IMR-90 (cell line): ENCODE results near the gene PPIC. TPM values are rescaled to one million over a fixed set of nuclear protein-coding genes. Genes with fewer than 3 reads are reported as not detected.

Experiments
- ATAC-seq: fragments of 200-7000 bp; cut with Tn5 transposase; 2 replicates; pipeline ENCODE4 v1.9.1; 2020; ENCODE audit warnings: low read depth, mild to moderate bottlenecking, moderate library complexity
- BruUV-seq: library from RNA; stranded (reverse); fragments of 400-500 nt; replicated peaks from 2 replicates; lab custom pipeline; 2021; lab: Mats Ljungman, UMichigan
- CTCF ChIA-PET: fragments of 300-600 bp; formaldehyde crosslinking; extraction: SDS; loops from one replicate; lab custom pipeline; 2021; ENCODE audit warnings: antibody characterized with exemption; lab: Yijun Ruan, JAX
- POLR2A ChIA-PET: fragments of 300-600 bp; sonication (Branson Sonifier 250); formaldehyde crosslinking; loops from one replicate; lab custom pipeline; 2022; ENCODE audit warnings: antibody characterized with exemption; ENCODE audit not compliant: unreplicated experiment; lab: Charles Lee
- DNase-seq: peaks from one replicate; pipeline ENCODE4 v3.0.0; 2013
- H2AFZ ChIP-seq: replicated peaks from 2 replicates; pipeline ENCODE3; 2013; ENCODE audit warnings: low read length, mild to moderate bottlenecking; ENCODE audit not compliant: poor library complexity
- H2AK5ac ChIP-seq: 2 replicates; pipeline ENCODE4 v1.6.1; 2013; ENCODE audit warnings: low read depth, low read length, inconsistent platforms
- H2AK9ac ChIP-seq: replicated peaks from 2 replicates; pipeline ENCODE3; 2013; ENCODE audit warnings: mild to moderate bottlenecking, low read depth, low read length, moderate library complexity; ENCODE audit not compliant: poor library complexity
- H2BK120ac ChIP-seq: 2 replicates; pipeline ENCODE4 v1.6.1; 2013; ENCODE audit warnings: low read depth, low read length, inconsistent platforms
- H2BK15ac ChIP-seq: 3 replicates; pipeline ENCODE4 v1.6.1; 2013; ENCODE audit warnings: low read depth, low read length, inconsistent platforms
- H2BK20ac ChIP-seq: 2 replicates; pipeline ENCODE4 v1.6.1; 2013; ENCODE audit warnings: low read depth, mild to moderate bottlenecking, inconsistent platforms, low read length, moderate library complexity
- H2BK5ac ChIP-seq: 2 replicates; pipeline ENCODE4 v1.6.1; 2013; ENCODE audit warnings: mild to moderate bottlenecking, low read depth, low read length, inconsistent platforms; ENCODE audit not compliant: poor library complexity, severe bottlenecking
- H3K14ac ChIP-seq: replicated peaks from 2 replicates; pipeline ENCODE4 v1.6.1; 2013; ENCODE audit warnings: low read depth, low read length, inconsistent platforms
- H3K18ac ChIP-seq: 2 replicates; pipeline ENCODE4 v1.6.1; 2013; ENCODE audit warnings: low read depth, low read length, control low read depth
- H3K23ac ChIP-seq: 2 replicates; pipeline ENCODE4 v1.6.1; 2013; ENCODE audit warnings: low read depth, low read length, inconsistent platforms
- H3K27ac ChIP-seq: 2 replicates; pipeline ENCODE4 v1.5.1; 2013; ENCODE audit warnings: mild to moderate bottlenecking, control low read depth, low read length; ENCODE audit not compliant: insufficient read depth
- H3K27me3 ChIP-seq: 2 replicates; pipeline ENCODE4 v1.6.1; 2013; ENCODE audit warnings: low read length; ENCODE audit not compliant: control insufficient read depth, insufficient read depth
- H3K36me3 ChIP-seq: 2 replicates; pipeline ENCODE4 v1.6.1; 2013; ENCODE audit warnings: low read length, mixed read lengths; ENCODE audit not compliant: control insufficient read depth, insufficient read depth
- H3K4ac ChIP-seq: 2 replicates; pipeline ENCODE4 v1.6.1; 2013; ENCODE audit warnings: low read depth, low read length, inconsistent platforms
- H3K4me1 ChIP-seq: 2 replicates; pipeline ENCODE4 v1.6.1; 2013; ENCODE audit warnings: low read length, mixed read lengths; ENCODE audit not compliant: control insufficient read depth, insufficient read depth
- H3K4me2 ChIP-seq: 2 replicates; pipeline ENCODE4 v1.6.1; 2013; ENCODE audit warnings: low read depth, mild to moderate bottlenecking, control low read depth, low read length, moderate library complexity
- H3K4me3 ChIP-seq: 2 replicates; pipeline ENCODE4 v1.5.1; 2013; ENCODE audit warnings: low read depth, mild to moderate bottlenecking, control low read depth, low read length, moderate library complexity; ENCODE audit not compliant: insufficient read depth
- H3K56ac ChIP-seq: 2 replicates; pipeline ENCODE4 v1.6.1; 2013; ENCODE audit warnings: low read length, inconsistent platforms; ENCODE audit not compliant: insufficient read depth; ENCODE audit errors: extremely low read depth
- H3K79me1 ChIP-seq, 2 experiments: 2 replicates each; pipeline ENCODE4 v1.6.1; 2013; ENCODE audit warnings: low read length in 2 of 2, inconsistent platforms in 1 of 2, low read depth in 1 of 2
- H3K9ac ChIP-seq: 2 replicates; pipeline ENCODE4 v1.6.1; 2013; ENCODE audit warnings: low read depth, low read length, control low read depth
- H3K9me1 ChIP-seq: 2 replicates; pipeline ENCODE4 v1.6.1; 2013; ENCODE audit warnings: low read length, inconsistent platforms; ENCODE audit not compliant: insufficient read depth
- H3K9me3 ChIP-seq: 2 replicates; pipeline ENCODE4 v1.6.1; 2013; ENCODE audit warnings: low read length; ENCODE audit not compliant: control insufficient read depth, insufficient read depth
- H4K20me1 ChIP-seq: 2 replicates; pipeline ENCODE4 v1.6.1; 2013; ENCODE audit warnings: low read length, inconsistent platforms; ENCODE audit not compliant: insufficient read depth
- H4K5ac ChIP-seq: 2 replicates; pipeline ENCODE4 v1.6.1; 2013; ENCODE audit warnings: mild to moderate bottlenecking, low read depth, low read length, control low read depth
- H4K8ac ChIP-seq, 2 experiments: 2 replicates each; pipeline ENCODE4 v1.6.1; 2013; ENCODE audit warnings: low read depth in 2 of 2, low read length in 2 of 2, control low read depth in 1 of 2, inconsistent platforms in 1 of 2
- H4K91ac ChIP-seq: 2 replicates; pipeline ENCODE4 v1.6.1; 2013; ENCODE audit warnings: low read depth, low read length, inconsistent platforms; ENCODE audit not compliant: insufficient read depth
- BHLHE40 ChIP-seq: fragments of 150-350 bp; IDR thresholded peaks from 2 replicates; pipeline ENCODE4 v1.6.1; 2016; ENCODE audit warnings: mild to moderate bottlenecking, low read depth, low read length
- CEBPB ChIP-seq: IDR thresholded peaks from 2 replicates; pipeline ENCODE4 v1.6.1; 2012; ENCODE audit warnings: low read depth, low read length, improper control_type of control experiment
- CHD1 ChIP-seq: IDR thresholded peaks from 2 replicates; pipeline ENCODE4 v1.6.1; 2012; ENCODE audit warnings: low read depth, low read length, improper control_type of control experiment
- FOS ChIP-seq: fragments of 150-350 bp; IDR thresholded peaks from 2 replicates; pipeline ENCODE4 v1.6.1; 2016; ENCODE audit warnings: low read depth, low read length
- MAFK ChIP-seq: IDR thresholded peaks from 2 replicates; pipeline ENCODE4 v1.6.1; 2012; ENCODE audit warnings: low read depth, low read length, improper control_type of control experiment
- MAZ ChIP-seq: IDR thresholded peaks from 2 replicates; pipeline ENCODE4 v1.6.1; 2012; ENCODE audit warnings: low read depth, mild to moderate bottlenecking, low read length, improper control_type of control experiment, moderate library complexity, borderline replicate concordance
- MXI1 ChIP-seq: IDR thresholded peaks from 2 replicates; pipeline ENCODE4 v1.6.1; 2012; ENCODE audit warnings: low read depth, mild to moderate bottlenecking, low read length, moderate library complexity, borderline replicate concordance
- NFE2L2 ChIP-seq: fragments of 150-350 bp; IDR thresholded peaks from 2 replicates; pipeline ENCODE4 v1.6.1; 2016; ENCODE audit warnings: low read depth, mild to moderate bottlenecking, low read length
- POLR2A ChIP-seq: IDR thresholded peaks from 2 replicates; pipeline ENCODE4 v1.6.1; 2012; ENCODE audit warnings: mild to moderate bottlenecking, low read depth, low read length
- RAD21 ChIP-seq: IDR thresholded peaks from 2 replicates; pipeline ENCODE4 v1.6.1; 2012; ENCODE audit warnings: low read length, improper control_type of control experiment
- RCOR1 ChIP-seq: IDR thresholded peaks from 2 replicates; pipeline ENCODE4 v1.6.1; 2012; ENCODE audit warnings: mild to moderate bottlenecking, low read length, improper control_type of control experiment; ENCODE audit not compliant: insufficient replicate concordance
- RFX5 ChIP-seq: IDR thresholded peaks from 2 replicates; pipeline ENCODE4 v1.8.0; 2012; ENCODE audit warnings: low read depth, mild to moderate bottlenecking, low read length, moderate library complexity
- SMC3 ChIP-seq: fragments of 150-350 bp; IDR thresholded peaks from 2 replicates; pipeline ENCODE4 v1.6.1; 2016; ENCODE audit warnings: low read depth, mild to moderate bottlenecking, antibody characterized with exemption, low read length, moderate library complexity
- USF2 ChIP-seq: fragments of 150-350 bp; IDR thresholded peaks from 2 replicates; pipeline ENCODE4 v1.6.1; 2017; ENCODE audit warnings: mild to moderate bottlenecking, antibody characterized with exemption, low read length, low read depth
- dilution Hi-C: fragments of 300-500 bp; cut with HindIII; formaldehyde crosslinking; loops from one replicate; pipeline ENCODE4 v1.14.3; 2018; ENCODE audit warnings: low sequenced_read_pairs; ENCODE audit not compliant: unreplicated experiment
- in situ Hi-C: fragments of 300-500 bp; cut with MboI; formaldehyde crosslinking; loops from 3 replicates; pipeline ENCODE4 v1.14.3; 2019; ENCODE audit warnings: low sequenced_read_pairs, inconsistent platforms, mixed read lengths
- intact Hi-C: fragments of 100-400 bp; cut with micrococcal nuclease; formaldehyde crosslinking; loops from 2 replicates; pipeline ENCODE4 v1.10.0; 2022
- polyA plus RNA-seq, 3 experiments: library from polyadenylated mRNA; depleted of rRNA; stranded (reverse); fragments of >200 nt; gene quantifications; 2 replicates each; pipeline ENCODE4 v1.2.3, GENCODE V29; 2012; ENCODE audit warnings: low replicate concordance in 1 of 3
- total RNA-seq: library from RNA; depleted of rRNA; stranded (reverse); fragments of >200 nt; gene quantifications from 2 replicates; pipeline ENCODE4 v1.2.3, GENCODE V29; 2012
- TF ChIP-seq, protein P1 (sequence below): fragments of 150-350 bp; IDR thresholded peaks from 2 replicates; pipeline ENCODE4 v1.6.1; 2016; ENCODE audit warnings: low read depth, mild to moderate bottlenecking, low read length, moderate library complexity, borderline replicate concordance
- TF ChIP-seq, protein P2 (sequence below): conservative IDR thresholded peaks from 2 replicates; pipeline ENCODE4 v1.5.1; 2012; ENCODE audit warnings: mild to moderate bottlenecking, low read depth, low read length, improper control_type of control experiment

The PPIC gene
- total and polyA plus RNA-seq, 2 of the 4 experiments (the other 2 are of a cell fraction), result 20.6 to 45.6 TPM

GRCh38 chr5:123059455-123059854 lies 22.9 kb upstream of the PPIC start:
- Histone ChIP-seq H3K23ac (no peak overlapping the region), H2AK9ac (no peak overlapping the region), H3K79me1 (no peaks in the 10 kb centered on the region), H2AK5ac (no peak overlapping the region), H3K27me3 (peaks cover 3% of the 10 kb centered on the region), H3K4ac (no peak overlapping the region), H3K9me1 (no peaks in the 10 kb centered on the region), H3K56ac (no peak overlapping the region), H3K9me3 (peaks cover 7% of the 10 kb centered on the region), H3K4me3 (no peak overlapping the region), H4K5ac (no peak overlapping the region), H2AFZ (no peak overlapping the region), H2BK5ac (no peak overlapping the region), H2BK15ac (no peak overlapping the region), H4K8ac (no peak overlapping the region), H3K9ac (no peak overlapping the region), H3K18ac (no peak overlapping the region), H2BK20ac (no peak overlapping the region), H3K27ac (no peak overlapping the region), H2BK120ac (no peak overlapping the region), H4K20me1 (no peaks in the 10 kb centered on the region), H4K91ac (no peak overlapping the region), H3K4me2 (no peak overlapping the region), H3K14ac (no peak overlapping the region), H3K36me3 (no peaks in the 10 kb centered on the region), H3K4me1 (no peaks in the 10 kb centered on the region)
- BruUV-seq, result no TSS peak
- dilution Hi-C loops (no loop called here), in situ Hi-C loops (no loop called here), intact Hi-C loops (no loop called here)
- ChIA-PET CTCF (no interaction called here), POLR2A (no interaction called here)
- DNase-seq, result no peak
- ATAC-seq, result no peak
- TF ChIP-seq BHLHE40, result no peak
- no peak for TF ChIP-seq MAZ
- TF ChIP-seq MXI1, result no peak
- TF ChIP-seq NFE2L2, result no peak
- TF ChIP-seq SMC3, result no peak
- TF ChIP-seq MAFK, result no peak
- no peak for TF ChIP-seq RAD21
- TF ChIP-seq RCOR1, result no peak
- TF ChIP-seq USF2, result no peak
- no peak for TF ChIP-seq RFX5
- TF ChIP-seq POLR2A, result no peak
- TF ChIP-seq CEBPB, result no peak
- TF ChIP-seq, protein P1, sequence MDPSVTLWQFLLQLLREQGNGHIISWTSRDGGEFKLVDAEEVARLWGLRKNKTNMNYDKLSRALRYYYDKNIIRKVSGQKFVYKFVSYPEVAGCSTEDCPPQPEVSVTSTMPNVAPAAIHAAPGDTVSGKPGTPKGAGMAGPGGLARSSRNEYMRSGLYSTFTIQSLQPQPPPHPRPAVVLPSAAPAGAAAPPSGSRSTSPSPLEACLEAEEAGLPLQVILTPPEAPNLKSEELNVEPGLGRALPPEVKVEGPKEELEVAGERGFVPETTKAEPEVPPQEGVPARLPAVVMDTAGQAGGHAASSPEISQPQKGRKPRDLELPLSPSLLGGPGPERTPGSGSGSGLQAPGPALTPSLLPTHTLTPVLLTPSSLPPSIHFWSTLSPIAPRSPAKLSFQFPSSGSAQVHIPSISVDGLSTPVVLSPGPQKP, result no peak
- TF ChIP-seq, protein P2, sequence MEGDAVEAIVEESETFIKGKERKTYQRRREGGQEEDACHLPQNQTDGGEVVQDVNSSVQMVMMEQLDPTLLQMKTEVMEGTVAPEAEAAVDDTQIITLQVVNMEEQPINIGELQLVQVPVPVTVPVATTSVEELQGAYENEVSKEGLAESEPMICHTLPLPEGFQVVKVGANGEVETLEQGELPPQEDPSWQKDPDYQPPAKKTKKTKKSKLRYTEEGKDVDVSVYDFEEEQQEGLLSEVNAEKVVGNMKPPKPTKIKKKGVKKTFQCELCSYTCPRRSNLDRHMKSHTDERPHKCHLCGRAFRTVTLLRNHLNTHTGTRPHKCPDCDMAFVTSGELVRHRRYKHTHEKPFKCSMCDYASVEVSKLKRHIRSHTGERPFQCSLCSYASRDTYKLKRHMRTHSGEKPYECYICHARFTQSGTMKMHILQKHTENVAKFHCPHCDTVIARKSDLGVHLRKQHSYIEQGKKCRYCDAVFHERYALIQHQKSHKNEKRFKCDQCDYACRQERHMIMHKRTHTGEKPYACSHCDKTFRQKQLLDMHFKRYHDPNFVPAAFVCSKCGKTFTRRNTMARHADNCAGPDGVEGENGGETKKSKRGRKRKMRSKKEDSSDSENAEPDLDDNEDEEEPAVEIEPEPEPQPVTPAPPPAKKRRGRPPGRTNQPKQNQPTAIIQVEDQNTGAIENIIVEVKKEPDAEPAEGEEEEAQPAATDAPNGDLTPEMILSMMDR, result no peak
- TF ChIP-seq FOS, result no peak
- no peak for TF ChIP-seq CHD1
